Stomach (tissue), 4 donors: Measurements from ENCODE around the gene ATXN2L.

Experiments used
- CTCF ChIP-seq, 7 experiments: fragments of 450-650 bp in 4 of 7; fragments of 200-600 bp in 3 of 7; sonication (generic) in 3 of 7; IDR thresholded peaks; one replicate each; pipeline ENCODE4 v1.5.1; 2016 to 2019; ENCODE audit warnings: antibody characterized with exemption in 7 of 7, control low read depth in 2 of 7, mild to moderate bottlenecking in 1 of 7
- EP300 ChIP-seq: sonication (generic); formaldehyde crosslinking; IDR thresholded peaks from one replicate; pipeline ENCODE4 v1.6.1; 2017; ENCODE audit warnings: antibody characterized with exemption
- POLR2A ChIP-seq, 4 donors: fragments of 450-650 bp; IDR thresholded peaks; one replicate each; pipeline ENCODE4 v1.6.1; 2016; ENCODE audit warnings: antibody characterized with exemption in 4 of 4, control low read depth in 2 of 4, mild to moderate bottlenecking in 1 of 4, moderate library complexity in 1 of 4
- POLR2AphosphoS5 ChIP-seq, 3 donors: sonication (generic); formaldehyde crosslinking; IDR thresholded peaks; one replicate each; pipeline ENCODE4 v1.6.1; 2016; ENCODE audit warnings: antibody characterized with exemption in 3 of 3

- TF ChIP-seq CTCF (IDR thresholded peaks at IDR 0.05) (no peak), POLR2AphosphoS5 (IDR thresholded peaks at IDR 0.05) (no peak), POLR2A (IDR thresholded peaks at IDR 0.05) (no peak), EP300 (no peak)
Observed at GRCh38 chr16:28835864-28836760, 13.3 kb downstream of the ATXN2L start.
